Uterus (tissue), 4 donors: ENCODE measurements around the gene SYTL3. TPM values are rescaled to one million over a fixed set of nuclear protein-coding genes. Genes with fewer than 3 reads are reported as not detected.

Experiments used
- DNase-seq, 2 donors: peaks; one replicate each; pipeline ENCODE4 v3.0.0-alpha.2; 2019 to 2020
- H3K27ac ChIP-seq, 2 donors: fragments of 200-600 bp; sonication (generic); 1 replicate in 1 of 2; 2 replicates in 1 of 2; pipeline ENCODE4 v1.5.1; 2016 to 2018
- H3K27me3 ChIP-seq, 2 donors: fragments of 200-600 bp; sonication (generic); one replicate each; pipeline ENCODE4 v1.5.1; 2018 to 2019; ENCODE audit warnings: control low read depth in 1 of 2
- H3K36me3 ChIP-seq, 2 donors: fragments of 200-600 bp; sonication (generic); one replicate each; pipeline ENCODE4 v1.5.1; 2019; ENCODE audit warnings: control low read depth in 1 of 2
- H3K4me1 ChIP-seq, 2 donors: fragments of 200-600 bp; sonication (generic); one replicate each; pipeline ENCODE4 v1.5.1; 2018 to 2019; ENCODE audit warnings: control low read depth in 1 of 2
- H3K4me3 ChIP-seq, 2 donors: fragments of 200-600 bp; sonication (generic); 1 replicate in 1 of 2; 2 replicates in 1 of 2; pipeline ENCODE4 v1.5.1; 2018 to 2019; ENCODE audit warnings: mild to moderate bottlenecking in 1 of 2
- H3K9me3 ChIP-seq, 2 donors: fragments of 200-600 bp; sonication (generic); one replicate each; pipeline ENCODE4 v1.5.1; 2019; ENCODE audit warnings: control low read depth in 1 of 2
- POLR2A ChIP-seq, 2 donors: fragments of 450-650 bp; IDR thresholded peaks; one replicate each; pipeline ENCODE4 v1.6.1; 2016; ENCODE audit warnings: antibody characterized with exemption in 2 of 2, mild to moderate bottlenecking in 1 of 2, moderate library complexity in 1 of 2
- intact Hi-C: fragments of 100-400 bp; cut with DNase I; formaldehyde crosslinking; loops from one replicate; pipeline ENCODE4 v1.15.1; 2023; ENCODE audit warnings: low total_unique reads
- total RNA-seq, 4 donors: library from RNA; depleted of rRNA in 3 of 4; stranded (reverse); fragments of >200 nt in 3 of 4; gene quantifications; one replicate each; pipeline versions ENCODE4 v1.1.0 to v1.2.4, GENCODE V29; 2014 to 2023
- TF ChIP-seq, protein P1 (sequence below), 4 experiments: fragments of 200-600 bp in 2 of 4; fragments of 450-650 bp in 2 of 4; sonication (generic) in 2 of 4; IDR thresholded peaks; one replicate each; pipeline ENCODE4 v1.5.1; 2016 to 2019; ENCODE audit warnings: antibody characterized with exemption in 4 of 4, mild to moderate bottlenecking in 2 of 4, moderate library complexity in 1 of 4
- donor health status: DM: yes; HTN: yes; CAD: no.

SYTL3 gene
- total RNA-seq, 4 donors from 2014 or later, result 0.51 to 12.4 (median 3.3) TPM

DNA sequence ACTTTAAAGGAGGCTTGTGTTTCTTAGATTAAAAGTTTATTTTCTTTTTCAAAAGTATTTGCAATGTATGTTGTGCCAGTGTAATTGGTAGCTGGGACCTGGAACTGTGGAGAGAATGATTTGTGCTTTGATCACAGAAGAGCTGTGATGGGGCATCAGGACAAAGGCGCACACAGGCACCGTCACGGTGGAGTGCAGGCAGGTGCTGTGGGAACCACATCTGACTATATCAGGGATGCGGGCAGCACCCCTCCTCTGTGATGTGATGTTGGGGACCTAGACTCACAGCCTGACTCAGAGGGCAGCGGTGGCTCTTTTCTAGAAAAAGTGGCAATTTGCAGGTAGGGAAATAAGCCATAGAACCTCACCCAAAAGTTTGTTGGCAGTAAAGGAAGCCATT, 34.5 kb downstream of the SYTL3 start:
- Histone ChIP-seq H3K27ac (no peak overlapping the region), H3K27me3 (no peaks in the 10 kb centered on the region), H3K36me3 (no peaks in the 10 kb centered on the region), H3K4me3 (no peak overlapping the region), H3K4me1 (no peaks in the 10 kb centered on the region), H3K9me3 (no peaks in the 10 kb centered on the region)
- no peak for DNase-seq
- intact Hi-C loops, result no loop called here
- TF ChIP-seq, protein P1, sequence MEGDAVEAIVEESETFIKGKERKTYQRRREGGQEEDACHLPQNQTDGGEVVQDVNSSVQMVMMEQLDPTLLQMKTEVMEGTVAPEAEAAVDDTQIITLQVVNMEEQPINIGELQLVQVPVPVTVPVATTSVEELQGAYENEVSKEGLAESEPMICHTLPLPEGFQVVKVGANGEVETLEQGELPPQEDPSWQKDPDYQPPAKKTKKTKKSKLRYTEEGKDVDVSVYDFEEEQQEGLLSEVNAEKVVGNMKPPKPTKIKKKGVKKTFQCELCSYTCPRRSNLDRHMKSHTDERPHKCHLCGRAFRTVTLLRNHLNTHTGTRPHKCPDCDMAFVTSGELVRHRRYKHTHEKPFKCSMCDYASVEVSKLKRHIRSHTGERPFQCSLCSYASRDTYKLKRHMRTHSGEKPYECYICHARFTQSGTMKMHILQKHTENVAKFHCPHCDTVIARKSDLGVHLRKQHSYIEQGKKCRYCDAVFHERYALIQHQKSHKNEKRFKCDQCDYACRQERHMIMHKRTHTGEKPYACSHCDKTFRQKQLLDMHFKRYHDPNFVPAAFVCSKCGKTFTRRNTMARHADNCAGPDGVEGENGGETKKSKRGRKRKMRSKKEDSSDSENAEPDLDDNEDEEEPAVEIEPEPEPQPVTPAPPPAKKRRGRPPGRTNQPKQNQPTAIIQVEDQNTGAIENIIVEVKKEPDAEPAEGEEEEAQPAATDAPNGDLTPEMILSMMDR (IDR thresholded peaks at IDR 0.05), result no peak
- no peak for TF ChIP-seq POLR2A (IDR thresholded peaks at IDR 0.05)

DNA sequence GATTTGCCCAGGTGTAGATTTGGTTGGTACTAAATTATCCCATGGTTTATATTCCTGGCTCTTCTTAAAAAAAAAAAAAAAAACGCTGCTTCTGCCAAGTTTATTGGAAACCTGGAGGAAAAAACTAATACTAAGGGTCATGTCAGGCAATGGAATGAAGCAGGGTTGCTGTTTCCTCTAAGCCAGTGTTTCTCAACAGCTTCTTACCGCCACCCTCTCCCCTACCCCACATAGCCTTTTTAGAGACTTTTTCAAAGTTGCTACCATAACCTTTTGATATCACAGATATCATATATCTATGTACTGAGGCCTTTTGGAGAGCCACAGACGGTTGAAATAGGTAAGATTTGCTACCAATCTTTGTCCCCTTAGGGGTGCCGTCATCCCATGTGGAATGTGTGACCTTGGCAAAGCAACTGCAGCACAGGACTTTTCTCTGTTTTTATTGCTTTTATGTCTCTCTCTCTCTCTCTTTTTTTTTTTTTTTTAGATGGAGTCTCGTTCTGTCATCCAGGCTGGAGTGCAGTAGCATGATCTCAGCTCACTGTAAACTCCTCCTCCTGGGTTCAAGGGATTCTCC, 35.0 kb downstream of the SYTL3 start:
- H3K27me3 ChIP-seq, result no peaks in the 10 kb centered on the region
- intact Hi-C loops, result no loop called here
- H3K27ac ChIP-seq, result no peak overlapping the region
- H3K4me3 ChIP-seq, result no peak overlapping the region
- no peaks in the 10 kb centered on the region for H3K9me3 ChIP-seq
- no peak for TF ChIP-seq POLR2A (IDR thresholded peaks at IDR 0.05)
- TF ChIP-seq, protein P1 (IDR thresholded peaks at IDR 0.05), result no peak
- no peaks in the 10 kb centered on the region for H3K4me1 ChIP-seq
- H3K36me3 ChIP-seq, result no peaks in the 10 kb centered on the region
- DNase-seq, result no peak

DNA sequence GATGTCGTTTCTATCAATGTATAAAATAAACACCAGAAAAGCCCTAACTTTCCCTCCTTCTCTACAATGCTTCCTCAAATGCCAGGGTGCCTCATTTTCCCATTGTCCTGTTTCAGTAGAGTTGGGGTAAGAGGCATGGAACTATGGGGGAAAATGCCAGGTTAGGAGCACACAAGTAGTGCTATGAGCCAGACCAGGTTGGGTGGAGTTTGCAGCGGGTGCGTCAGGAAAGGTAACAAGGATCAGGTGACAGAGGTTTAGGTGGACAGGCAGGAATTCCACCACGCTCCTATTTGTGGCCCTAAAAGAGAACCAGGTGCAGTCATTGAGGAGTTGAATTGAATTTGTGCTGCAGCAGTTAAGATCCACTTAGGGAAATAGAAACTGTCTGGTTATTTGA, 36.5 kb downstream of the SYTL3 start:
- Histone ChIP-seq H3K9me3 (no peaks in the 10 kb centered on the region), H3K27ac (no peak overlapping the region), H3K27me3 (no peaks in the 10 kb centered on the region), H3K4me1 (no peaks in the 10 kb centered on the region), H3K4me3 (no peak overlapping the region), H3K36me3 (no peaks in the 10 kb centered on the region)
- intact Hi-C loops, result no loop called here
- DNase-seq, result no peak
- TF ChIP-seq POLR2A (IDR thresholded peaks at IDR 0.05), result no peak
- TF ChIP-seq, protein P1 (IDR thresholded peaks at IDR 0.05), result no peak

DNA sequence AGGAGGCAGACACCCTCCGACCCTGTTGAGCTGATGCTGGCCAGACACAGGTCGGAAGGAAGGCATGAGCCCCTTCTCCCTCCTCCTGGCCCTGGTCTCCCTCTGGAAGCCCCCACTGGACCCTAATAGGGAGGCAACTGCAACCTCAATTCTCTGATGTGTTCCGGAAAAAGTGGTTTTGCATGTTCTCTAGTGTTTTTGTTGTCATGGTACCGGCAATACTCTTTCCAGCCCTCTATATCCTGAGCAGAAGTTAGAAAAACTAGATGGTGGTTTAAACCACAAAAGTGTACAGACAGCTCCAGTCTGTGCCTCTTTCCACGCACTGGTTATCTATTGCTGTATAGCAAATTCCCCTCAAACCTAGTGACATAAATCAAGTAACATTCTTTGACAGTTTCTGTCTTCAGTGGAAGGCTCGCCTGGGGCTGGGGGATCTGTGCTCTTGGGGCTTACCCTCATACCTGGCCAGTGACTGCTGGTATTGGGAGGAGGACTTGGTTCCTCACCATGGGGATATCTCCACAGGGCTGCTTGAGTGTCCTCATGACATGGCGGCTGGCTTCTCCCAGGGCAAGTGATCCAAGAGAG, 37.0 kb downstream of the SYTL3 start:
- H3K36me3 ChIP-seq, result no peaks in the 10 kb centered on the region
- no peaks in the 10 kb centered on the region for H3K27me3 ChIP-seq
- TF ChIP-seq POLR2A (IDR thresholded peaks at IDR 0.05), result no peak
- TF ChIP-seq, protein P1 (IDR thresholded peaks at IDR 0.05), result no peak
- H3K27ac ChIP-seq, result no peak overlapping the region
- no peak for DNase-seq
- no peaks in the 10 kb centered on the region for H3K9me3 ChIP-seq
- H3K4me1 ChIP-seq, result no peaks in the 10 kb centered on the region
- no peak overlapping the region for H3K4me3 ChIP-seq
- intact Hi-C loops, result no loop called here

DNA sequence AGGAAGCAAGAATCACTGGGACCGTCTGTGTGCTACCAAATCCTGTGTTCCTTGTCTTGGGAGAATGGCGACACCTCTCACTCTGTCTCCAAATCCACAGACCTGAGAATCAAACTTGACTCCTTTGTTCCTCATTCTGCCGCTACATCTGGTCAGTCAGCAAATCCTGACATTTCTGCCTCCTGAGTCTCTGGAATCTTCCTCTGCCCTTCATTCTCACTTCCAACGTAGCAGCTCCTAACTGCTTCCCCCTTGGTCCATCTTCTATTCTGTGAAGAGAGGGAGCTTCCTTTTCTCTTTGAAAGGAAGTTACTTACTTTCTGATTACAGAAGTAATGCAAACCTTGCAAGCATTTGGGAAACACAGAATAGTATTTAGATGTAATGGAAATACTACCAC, 37.7 kb downstream of the SYTL3 start:
- no peak for DNase-seq
- intact Hi-C loops, result no loop called here
- Histone ChIP-seq H3K36me3 (no peaks in the 10 kb centered on the region), H3K4me1 (no peaks in the 10 kb centered on the region), H3K4me3 (no peak overlapping the region), H3K9me3 (no peaks in the 10 kb centered on the region), H3K27ac (no peak overlapping the region), H3K27me3 (no peaks in the 10 kb centered on the region)
- TF ChIP-seq, protein P1 (IDR thresholded peaks at IDR 0.05), result no peak
- no peak for TF ChIP-seq POLR2A (IDR thresholded peaks at IDR 0.05)
